ENCODE results near the gene ZNRF2.
"Not testable (repeated sequence)": the region's sequence is repeated elsewhere in the genome, so short reads cannot be mapped to it uniquely, and the experiment has no call there.

The ZNRF2 gene

DNA sequence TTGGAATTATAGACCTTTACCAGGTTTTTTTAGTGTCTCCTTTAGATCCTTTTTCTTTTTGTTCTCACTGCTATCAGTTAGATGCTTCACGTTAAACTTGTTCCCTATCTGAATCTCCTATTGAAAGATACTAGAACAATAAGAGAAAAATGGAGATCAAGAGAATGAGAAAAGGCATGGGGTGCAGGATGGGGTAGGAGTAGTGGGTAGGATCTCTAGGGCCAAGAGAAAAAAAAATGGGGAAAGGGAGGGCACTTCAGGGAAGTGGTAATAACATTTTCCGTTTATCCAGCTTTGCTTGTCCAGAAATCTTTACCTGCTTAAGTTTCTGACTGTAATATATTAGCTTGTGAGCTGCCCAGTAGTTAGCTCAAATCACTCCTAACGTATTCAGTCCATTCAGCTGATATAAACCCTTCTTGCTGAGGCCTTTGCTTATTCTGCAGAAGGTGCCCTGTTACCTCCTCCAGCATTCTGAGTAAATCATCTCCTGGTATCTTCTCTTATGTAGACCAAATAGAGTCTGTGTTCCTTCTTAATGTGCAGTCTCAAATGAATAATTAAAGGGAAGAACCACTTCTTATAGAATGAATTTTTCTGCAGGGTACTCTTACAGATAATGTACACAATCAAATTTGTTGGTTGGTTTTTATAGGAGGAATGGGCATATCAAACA is 69.7 kb downstream of the ZNRF2 start:
- DNase-seq (ENCODE audit: low read depth in 2 of 2) = no peak

DNA sequence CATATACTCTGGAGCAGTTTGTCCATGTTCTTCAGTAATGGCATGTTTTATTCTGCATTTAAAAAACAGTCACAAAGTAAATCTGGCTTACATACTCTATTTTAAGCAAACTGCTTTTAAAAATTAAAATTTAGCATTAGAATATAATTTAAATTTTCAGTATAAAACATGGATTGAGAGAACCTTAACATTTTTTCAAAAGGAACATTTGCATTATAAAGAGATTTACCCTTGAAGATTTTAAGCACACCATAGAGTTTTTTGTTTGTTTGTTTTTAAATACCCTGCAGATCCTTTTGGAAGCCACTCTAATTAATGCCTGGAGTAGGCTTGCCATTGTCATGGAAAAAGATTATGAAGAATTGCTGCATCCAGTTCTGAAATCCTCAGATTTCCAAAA is 70.4 kb downstream of the ZNRF2 start:
- no peak for DNase-seq (ENCODE audit: low read depth in 2 of 2)

DNA sequence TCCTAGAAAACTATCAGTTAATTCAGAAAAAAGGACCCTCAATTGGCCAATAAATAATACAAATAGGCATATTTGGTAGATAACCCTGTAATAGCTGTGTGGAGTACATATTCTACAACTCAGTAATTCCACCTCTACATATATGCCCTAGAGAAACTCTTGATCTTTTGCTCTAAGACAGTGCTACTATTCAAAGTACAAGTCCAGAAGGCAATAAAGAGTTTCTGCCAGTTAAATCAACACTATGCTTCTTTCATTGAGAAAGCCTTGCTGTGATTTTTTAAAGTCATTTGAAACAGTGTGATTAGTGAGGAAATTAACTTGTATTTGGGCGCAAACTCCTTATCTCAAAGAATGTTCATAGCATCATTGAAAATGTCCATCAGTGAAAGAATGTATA is 75.6 kb downstream of the ZNRF2 start:
- DNase-seq (ENCODE audit: low read depth in 2 of 2) = no peak

DNA sequence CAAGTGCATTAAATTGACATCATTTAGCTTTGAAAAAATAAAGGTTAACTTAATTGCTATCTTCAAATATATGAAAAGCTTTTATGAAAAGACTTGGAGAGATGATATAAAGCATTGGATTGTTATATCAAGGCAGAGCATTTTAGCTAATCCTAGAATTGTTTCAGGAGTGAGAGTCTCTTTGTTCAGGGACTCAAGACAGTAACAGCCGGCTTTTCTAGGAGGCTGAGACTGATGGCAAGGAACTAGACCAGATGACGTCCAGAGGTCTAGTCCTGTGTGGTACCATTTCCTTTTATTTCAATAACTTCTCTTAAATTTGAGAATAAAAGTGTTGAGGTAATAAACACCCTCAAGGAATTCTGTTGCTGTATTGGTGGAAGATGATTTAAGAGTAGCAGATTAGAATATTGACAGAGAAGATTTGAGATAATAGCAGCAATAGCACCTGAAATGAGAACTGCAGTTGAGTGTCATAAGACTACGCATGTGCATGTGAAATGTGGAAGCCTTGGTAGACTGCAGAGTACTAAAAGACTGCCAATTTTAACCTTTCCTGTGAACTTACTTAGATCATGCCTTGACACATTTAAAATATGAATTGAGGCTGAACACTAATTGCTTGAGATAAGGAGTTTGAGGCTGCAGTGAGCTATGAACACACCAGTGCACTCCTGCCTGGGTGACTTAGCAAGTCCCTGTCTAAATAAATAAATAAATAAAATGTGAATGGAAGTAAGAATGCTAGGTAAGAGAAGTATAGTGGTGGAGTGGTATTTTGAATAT is 79.6 kb downstream of the ZNRF2 start:
- no peak for DNase-seq (ENCODE audit: low read depth in 2 of 2)

DNA sequence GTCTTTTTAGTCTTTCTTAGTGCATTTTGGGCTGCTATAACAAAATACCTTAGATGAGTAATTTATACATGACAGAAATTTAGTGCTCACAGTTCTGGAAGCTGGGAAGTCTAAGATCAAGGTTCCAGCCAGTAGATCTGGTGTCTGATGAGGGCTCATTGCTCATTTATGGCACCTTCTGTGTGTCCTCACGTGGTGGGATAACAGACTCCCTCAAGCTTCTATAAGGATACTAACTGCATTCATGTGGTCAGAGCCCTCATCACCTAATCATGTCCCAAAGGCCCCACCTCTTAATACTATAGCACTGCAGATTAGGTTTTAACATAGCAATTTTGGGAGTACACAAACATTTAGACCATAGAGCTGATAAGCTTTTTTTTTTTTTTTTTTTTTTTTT is 80.4 kb downstream of the ZNRF2 start:
- no peak for DNase-seq (ENCODE audit: low read depth in 2 of 2)

DNA sequence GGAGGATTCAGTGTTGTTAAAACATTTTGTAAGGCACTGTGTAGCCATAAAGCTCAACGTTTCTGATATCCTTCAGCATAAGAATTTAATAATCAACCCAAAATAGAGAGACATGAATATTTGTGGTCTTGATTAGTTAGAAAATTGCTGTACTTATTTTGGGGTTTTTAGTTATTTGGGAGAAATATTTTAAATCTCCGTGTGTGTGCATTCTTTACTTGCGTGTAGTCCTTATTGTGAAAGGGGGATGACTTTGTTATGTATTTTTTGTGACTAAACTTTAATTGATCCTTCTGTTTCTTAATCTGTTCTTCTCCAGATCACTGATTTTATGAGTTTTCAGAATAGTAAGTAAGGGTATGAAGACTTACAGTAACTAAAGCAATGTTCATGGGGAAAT is 81.2 kb downstream of the ZNRF2 start:
- no peak for DNase-seq (ENCODE audit: low read depth in 2 of 2)

DNA sequence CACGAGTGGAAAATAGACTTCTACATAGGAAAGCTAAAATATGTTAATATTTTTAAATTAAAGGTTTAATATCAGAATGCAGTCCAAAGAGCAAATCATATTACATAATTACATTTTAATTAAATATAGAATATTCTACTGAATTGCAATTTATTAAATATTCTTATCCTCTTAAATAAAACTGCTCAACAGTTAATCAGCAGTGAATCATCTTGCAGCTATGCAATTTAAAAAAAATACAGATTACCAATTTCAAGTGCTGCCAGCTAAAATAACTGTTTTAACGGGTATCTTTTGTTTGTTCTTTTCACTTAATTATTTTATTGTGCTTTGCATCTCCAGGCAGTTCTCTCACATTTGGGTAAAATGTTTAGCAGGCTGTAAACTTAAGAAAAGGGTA is 82.2 kb downstream of the ZNRF2 start:
- DNase-seq (ENCODE audit: low read depth in 2 of 2) = no peak

DNA sequence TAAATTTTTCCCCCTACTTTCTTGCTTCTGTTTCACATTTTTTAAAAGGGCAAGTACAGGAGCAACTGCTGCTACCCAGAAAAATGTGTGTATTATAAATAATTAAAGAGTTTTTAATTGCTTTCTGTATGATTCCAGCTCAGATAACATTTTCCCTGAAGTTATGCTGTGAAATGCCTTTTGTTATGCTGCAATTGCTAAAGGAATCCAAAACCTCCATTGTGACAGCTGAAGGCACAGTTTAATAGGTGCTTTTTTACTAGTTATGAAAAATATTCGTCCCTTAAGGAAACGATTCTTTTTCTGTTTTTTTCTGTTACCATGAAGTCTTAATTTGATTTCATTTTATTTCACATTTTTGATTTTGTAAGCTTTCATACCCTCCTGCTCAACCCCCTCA is 83.2 kb downstream of the ZNRF2 start:
- no peak for DNase-seq (ENCODE audit: low read depth in 2 of 2)

DNA sequence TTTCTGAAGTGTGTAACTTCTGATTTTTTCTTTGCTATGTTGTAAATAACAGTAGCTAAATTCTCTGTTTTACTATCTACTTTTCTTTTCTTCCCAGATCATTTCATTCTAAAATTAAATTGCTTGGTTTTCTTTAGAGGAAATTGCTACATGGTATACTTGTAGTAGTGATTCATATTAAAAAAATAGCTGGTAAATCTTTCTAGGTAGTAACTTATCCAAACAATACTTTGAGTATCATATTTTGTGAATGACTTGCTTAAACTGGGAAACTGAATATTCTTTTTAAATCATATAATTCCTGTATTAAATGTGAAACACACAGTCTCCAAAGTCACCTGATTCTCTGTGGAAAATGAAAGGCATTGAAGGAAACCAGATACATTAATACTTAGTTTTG is 85.5 kb downstream of the ZNRF2 start:
- DNase-seq (ENCODE audit: low read depth in 2 of 2) = no peak

DNA sequence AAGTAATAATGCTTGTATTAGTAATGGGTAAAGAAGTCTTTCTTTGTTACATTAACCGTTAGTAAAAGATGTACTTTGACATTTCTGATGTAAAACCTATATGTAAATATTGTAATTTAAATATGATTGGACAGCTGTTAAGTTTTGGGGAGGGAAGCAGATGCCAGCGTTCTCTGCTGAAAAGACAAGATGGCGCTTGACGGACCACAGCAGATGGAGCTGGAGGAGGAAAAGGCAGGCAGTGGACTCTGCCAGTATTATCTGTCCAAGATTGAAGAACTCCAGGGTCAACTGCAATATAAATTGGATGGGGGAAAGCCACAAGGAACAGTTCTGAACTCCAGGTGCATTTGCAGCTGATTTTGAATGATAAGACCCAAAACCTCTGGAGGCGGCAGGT is 86.9 kb downstream of the ZNRF2 start:
- DNase-seq (ENCODE audit: low read depth in 2 of 2) = no peak

DNA sequence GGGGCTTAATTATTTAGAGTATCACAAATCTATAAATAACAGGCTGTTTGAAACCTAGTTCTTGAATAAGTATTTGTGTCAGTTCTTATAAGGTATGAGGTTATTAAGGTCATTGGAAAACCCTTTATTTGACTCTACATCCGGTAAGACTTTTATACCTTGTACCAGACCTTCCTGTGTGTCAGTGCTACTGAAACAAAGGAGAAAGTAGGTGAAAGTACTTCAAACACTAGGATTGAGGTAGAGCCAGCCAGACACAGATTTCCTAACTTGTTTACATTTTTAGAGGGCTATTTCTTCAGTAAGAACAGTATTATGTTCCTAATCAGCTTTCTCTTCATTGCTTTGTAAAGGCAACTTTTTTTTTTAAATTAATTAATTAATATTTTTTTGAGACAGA is 93.9 kb downstream of the ZNRF2 start:
- no peak for DNase-seq (ENCODE audit: low read depth in 2 of 2)

DNA sequence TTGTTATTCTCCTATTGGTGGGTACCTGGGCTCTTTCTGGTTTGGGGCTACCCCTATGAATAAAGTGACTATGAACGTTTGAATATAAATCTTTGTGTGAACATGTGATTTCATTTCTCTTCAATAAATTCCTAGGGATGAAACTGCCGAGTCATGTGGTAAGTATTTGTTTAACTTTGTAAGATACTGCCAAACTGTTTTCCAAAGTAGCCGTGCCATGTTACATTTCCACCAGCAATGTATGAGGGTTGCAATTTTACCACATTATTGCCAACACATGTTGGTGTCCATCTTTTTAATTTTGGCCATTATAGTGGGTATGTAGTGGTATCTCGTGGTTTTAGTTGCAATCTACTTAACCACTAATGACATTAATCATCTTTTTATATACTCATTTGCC is 94.7 kb downstream of the ZNRF2 start:
- no peak for DNase-seq (ENCODE audit: low read depth in 2 of 2)

DNA sequence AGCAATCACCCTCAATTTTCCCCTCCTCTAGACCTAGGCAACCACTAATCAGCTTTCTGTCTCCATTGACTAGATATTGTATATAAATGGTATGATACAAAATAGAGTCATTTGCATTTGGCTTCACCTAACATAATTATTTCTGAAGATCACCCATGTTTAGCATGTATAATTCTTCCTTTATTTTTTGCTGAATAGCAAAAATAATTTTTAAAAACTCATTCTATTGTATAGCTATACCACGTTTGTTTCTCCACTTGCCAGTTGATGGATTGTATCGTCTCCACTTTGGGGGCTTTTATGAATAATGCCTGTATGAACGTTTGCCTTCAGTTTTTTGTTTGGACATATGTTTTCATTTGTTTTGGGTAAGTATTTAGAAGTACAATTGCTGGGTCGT is 95.3 kb downstream of the ZNRF2 start:
- DNase-seq (ENCODE audit: low read depth in 2 of 2) = no peak

DNA sequence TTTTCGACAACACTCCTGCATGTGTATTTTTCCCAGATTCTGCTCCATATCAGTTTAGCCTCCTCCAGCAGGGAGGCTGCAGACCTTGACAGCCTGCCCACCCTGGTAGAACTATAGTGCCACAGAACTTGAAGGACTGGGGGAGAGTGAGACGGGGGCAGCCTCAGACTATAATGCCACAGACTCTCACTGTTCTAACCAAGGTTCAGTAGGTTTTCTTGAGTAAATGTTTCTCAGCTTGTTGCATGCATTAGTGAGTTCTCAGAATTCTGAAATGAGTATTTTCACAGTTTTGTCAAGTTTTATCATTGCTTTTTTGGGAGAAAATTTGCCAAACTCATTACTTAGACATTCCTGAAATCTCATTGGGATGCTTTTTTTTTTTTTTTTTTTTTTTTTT is 95.9 kb downstream of the ZNRF2 start:
- no peak for DNase-seq (ENCODE audit: low read depth in 2 of 2)

DNA sequence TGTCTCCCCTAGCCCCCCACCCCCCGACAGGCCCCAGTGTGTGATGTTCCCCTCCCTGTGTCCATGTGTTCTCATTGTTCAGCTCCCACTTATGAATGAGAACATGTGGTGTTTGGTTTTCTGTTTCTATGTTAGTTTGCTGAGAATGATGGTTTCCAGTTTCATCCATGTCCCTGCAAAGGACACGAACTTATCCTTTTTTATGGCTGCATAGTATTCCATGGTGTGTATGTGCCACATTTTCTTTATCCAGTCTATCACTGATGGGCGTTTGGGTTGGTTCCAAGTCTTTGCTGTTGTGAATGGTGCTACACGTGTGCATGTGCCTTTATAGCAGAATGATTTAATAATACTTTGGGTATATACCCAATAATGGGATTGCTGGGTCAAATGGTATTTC is 96.4 kb downstream of the ZNRF2 start:
- DNase-seq (ENCODE audit: low read depth in 2 of 2) = not testable (repeated sequence)

DNA sequence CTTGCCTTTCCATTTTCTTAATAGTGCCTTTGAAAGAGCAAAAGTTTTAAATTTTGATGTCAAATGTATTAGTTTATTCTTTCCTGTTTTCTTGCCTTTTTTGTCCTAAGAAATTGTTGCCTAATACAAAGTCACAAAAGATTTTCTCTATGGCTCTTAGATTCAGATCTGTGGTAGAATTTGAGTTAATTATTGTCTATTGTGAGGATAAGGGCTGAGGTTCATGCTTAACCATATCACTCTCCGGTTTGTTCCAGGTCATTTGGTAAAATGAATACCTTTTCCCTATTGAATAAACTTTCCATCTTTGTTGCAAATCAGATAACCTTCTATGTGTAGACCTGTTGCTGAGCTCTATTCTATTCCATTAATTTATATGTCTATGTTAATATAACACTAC is 98.2 kb downstream of the ZNRF2 start:
- no peak for DNase-seq (ENCODE audit: low read depth in 2 of 2)

DNA sequence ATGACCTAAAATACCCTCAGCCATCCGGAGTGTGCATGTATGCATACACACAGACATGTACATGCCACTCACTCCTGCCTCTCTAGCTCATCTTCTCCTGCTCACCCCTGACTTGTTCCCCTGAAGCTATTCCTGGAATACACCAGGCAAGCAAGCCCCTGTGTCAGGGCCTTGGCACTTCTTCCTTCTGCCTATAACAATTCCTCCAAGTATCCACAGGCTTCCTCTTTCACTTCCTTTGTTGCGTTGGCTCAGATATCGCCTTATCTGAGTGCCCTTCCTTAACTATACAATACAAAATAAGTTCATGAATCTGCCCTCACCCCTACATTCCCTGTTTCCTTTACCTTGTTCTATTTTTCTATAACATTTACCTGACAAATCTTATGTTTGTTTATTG is 105.4 kb downstream of the ZNRF2 start:
- no peak for DNase-seq (ENCODE audit: low read depth in 2 of 2)

DNA sequence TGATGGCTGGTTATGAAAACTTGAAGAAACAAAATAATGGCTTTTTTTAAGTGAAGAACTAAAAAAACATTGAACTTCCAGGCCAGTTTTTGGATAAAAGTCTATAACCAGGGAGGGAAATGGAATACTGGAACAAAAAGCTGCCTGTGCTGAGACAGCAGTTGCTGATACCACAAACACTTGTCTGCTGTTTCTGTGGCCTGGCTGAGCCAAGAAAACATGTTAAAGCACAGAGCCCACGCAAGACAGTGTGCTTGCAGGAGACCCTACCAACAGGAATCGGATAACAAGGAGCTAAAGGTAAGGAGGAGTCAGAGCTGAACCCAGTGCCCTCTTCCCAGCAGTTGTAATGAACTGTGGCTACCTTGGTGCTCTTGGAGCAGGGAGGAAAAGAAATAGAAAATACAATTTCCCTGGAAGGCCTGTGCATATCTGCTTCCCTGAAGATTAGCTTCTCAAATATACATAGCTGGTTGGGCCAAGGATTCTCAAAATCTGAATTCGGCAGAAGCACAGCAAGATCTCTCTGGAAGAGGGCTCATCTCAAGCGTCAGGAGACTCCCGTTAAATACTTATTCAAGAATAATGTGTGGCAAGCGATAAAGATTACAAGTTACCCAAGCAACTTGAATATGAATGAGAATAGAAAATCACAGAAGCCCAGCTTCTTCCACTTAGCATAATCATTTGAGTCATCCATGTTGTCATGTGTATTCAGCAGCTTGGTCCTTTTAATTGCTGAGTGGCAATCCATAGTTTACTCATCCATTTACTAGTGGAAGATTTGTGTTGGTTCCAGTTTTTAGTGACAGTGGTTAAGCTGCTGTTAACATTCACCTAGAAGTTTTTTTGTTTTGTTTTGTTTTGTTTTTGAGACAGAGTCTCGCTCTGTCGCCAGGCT is 106.6 kb downstream of the ZNRF2 start:
- DNase-seq (ENCODE audit: low read depth in 2 of 2) = no peak

DNA sequence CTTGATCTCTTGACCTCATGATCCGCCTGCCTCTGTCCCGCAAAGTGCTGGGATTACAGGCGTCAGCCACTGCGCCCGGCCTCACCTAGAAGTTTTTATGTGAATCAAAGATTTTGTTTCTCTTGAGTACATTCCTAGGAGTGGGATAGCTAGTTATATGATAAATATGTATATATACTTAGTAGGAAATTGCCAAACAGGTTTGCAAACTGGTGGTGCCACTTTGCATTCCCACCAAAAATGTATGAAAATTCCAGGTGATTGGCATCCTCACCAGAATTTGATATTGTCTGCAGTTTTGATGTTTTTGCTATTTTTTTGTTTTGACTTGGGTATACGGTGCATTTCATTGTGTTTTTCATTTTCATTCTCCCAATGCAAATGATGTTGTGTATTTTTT is 107.4 kb downstream of the ZNRF2 start:
- no peak for DNase-seq (ENCODE audit: low read depth in 2 of 2)

DNA sequence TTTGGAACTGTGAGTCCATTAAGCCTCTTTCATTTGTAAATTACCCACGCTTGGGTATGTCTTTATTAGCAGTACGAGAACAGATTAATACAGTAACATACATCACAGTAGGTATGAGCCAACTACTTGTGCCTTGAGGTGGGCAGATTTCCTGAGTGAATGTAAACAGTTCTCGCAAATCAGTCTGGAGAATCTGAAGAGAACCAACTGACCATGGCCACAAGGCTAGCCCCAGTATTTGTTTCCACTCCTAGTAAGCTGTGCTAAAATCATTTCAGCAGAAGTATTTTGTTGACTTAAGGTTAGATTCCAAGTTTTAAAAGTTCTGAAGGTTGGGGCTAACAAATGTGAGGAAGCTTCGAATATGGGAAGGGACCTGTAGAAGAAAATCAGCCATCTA is 111.3 kb downstream of the ZNRF2 start:
- no peak for DNase-seq (ENCODE audit: low read depth in 2 of 2)

DNA sequence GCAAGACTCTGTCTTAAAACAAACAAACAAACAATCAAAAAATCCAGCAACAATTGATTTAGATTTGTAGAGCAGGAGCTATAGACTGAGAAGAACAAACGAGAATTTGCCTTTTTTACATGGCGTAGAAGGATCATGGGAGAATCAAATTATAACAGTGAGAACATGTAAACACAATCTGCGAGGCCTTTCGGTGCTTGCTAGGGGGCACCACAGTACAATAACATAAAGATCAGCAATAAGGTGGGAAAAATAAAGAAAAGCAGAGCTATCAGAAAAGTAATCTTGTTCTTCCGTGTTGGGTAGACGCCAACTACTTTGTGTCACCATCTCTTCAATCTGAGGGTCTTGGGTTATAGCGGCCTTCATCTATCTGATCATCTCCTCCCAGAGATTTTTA is 112.0 kb downstream of the ZNRF2 start:
- no peak for DNase-seq (ENCODE audit: low read depth in 2 of 2)

DNA sequence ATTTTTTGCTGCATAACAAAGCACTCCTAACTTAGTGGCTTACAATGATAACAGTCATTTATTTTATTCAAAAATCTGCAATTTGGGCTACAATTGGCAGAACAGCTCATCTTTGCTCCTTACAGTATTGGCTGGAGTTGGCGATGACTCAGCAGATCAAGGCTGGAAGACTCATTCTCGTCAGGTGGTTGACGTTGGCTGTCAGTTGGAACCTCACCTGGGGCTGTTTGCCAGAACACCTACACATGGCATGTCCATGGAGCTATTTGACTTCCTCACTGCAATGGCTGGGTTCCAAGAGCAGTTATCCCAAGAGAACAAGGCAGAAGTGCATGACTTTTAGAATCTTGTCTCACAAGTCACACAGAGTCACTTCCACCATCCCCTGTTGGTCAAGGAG is 119.1 kb downstream of the ZNRF2 start:
- DNase-seq (ENCODE audit: low read depth in 2 of 2) = no peak

DNA sequence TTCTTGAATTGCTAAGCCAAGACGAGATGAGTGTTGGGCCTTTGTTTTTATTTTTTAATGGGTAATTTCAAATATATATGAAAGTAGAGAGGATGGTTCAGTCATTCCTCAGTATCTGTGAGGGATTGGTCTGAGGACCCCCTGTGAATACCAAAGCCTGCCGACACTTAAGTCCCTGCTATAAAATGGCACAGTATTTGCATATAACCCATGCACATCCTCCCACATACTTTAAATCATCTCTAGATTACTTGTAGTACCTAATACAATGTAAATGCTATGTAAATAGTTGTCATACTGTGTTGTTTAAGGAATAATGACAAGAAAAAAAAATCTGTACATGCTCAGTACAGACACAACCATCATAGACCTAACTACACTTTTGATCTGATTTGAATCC is 120.8 kb downstream of the ZNRF2 start:
- no peak for DNase-seq (ENCODE audit: low read depth in 2 of 2)

Data from stimulated activated CD4-positive, alpha-beta T cell treated with anti-CD3 and anti-CD28 coated beads, Interleukin-4, amount 100 ng/mL, for 48 hours (primary cell).